SK-N-SH (cell line): ENCODE results near the gene MGLL. TPM values are rescaled to one million over a fixed set of nuclear protein-coding genes. Genes with fewer than 3 reads are reported as not detected.
A peak's percentile ranks its signal among the peaks of the same experiment; 100 is the strongest.

Experiments used
- CTCF ChIA-PET: fragments of 300-600, 350-600 bp; formaldehyde crosslinking; extraction: SDS; loops from one replicate; lab custom pipeline; 2021; lab: Yijun Ruan, JAX
- POLR2A ChIA-PET: fragments of 350-600 bp; sonication (Branson Sonifier 250); formaldehyde crosslinking; extraction: SDS; loops from one replicate; lab custom pipeline; 2020; ENCODE audit warnings: antibody characterized with exemption, inconsistent platforms; lab: Yijun Ruan, JAX
- DNase-seq: peaks from one replicate; pipeline ENCODE4 v3.0.0; 2012
- H2AFZ ChIP-seq: fragments of 200-600 bp; sonication (generic); 2 replicates; pipeline ENCODE4 v1.8.1; 2016; ENCODE audit warnings: antibody characterized with exemption, mild to moderate bottlenecking, low read depth
- H3F3A ChIP-seq: fragments of 200-600 bp; sonication (generic); replicated peaks from 2 replicates; pipeline ENCODE3; 2016; ENCODE audit warnings: antibody characterized with exemption, mild to moderate bottlenecking; ENCODE audit not compliant: insufficient read depth
- H3K27ac ChIP-seq, 2 experiments: fragments of 200-500 bp in 1 of 2; fragments of 200-600 bp in 1 of 2; sonication (Bioruptor generic) in 1 of 2; sonication (generic), shearing (Covaris generic) in 1 of 2; 2 replicates each; pipeline versions ENCODE4 v1.5.1 to v1.6.1; 2014 to 2016; ENCODE audit warnings: low read depth in 2 of 2, inconsistent platforms in 1 of 2, low read length in 1 of 2, mild to moderate bottlenecking in 1 of 2, mixed read lengths in 1 of 2
- H3K27me3 ChIP-seq: fragments of 200-600 bp; sonication (generic), shearing (Covaris generic); 2 replicates; pipeline ENCODE4 v1.6.1; 2016; ENCODE audit warnings: mixed run types; ENCODE audit not compliant: insufficient read depth
- H3K36me3 ChIP-seq, 2 experiments: fragments of 200-500 bp in 1 of 2; fragments of 200-600 bp in 1 of 2; sonication (Bioruptor generic) in 1 of 2; sonication (generic) in 1 of 2; replicated peaks in 1 of 2; 2 replicates each; pipeline versions ENCODE3 to v1.5.1; 2014 to 2016; ENCODE audit warnings: low read length in 1 of 2, mild to moderate bottlenecking in 1 of 2; ENCODE audit not compliant: insufficient read depth in 2 of 2, control insufficient read depth in 1 of 2
- H3K4me1 ChIP-seq, 2 experiments: fragments of 200-500 bp in 1 of 2; fragments of 200-600 bp in 1 of 2; sonication (Bioruptor generic) in 1 of 2; sonication (generic), shearing (Covaris generic) in 1 of 2; 2 replicates each; pipeline versions ENCODE4 v1.5.1 to v1.6.1; 2014 to 2016; ENCODE audit warnings: low read depth in 1 of 2, low read length in 1 of 2, mixed run types in 1 of 2; ENCODE audit not compliant: insufficient read depth in 2 of 2, control insufficient read depth in 1 of 2
- H3K4me2 ChIP-seq: fragments of 200-600 bp; sonication (generic), shearing (Covaris generic); 2 replicates; pipeline ENCODE4 v1.6.1; 2017; ENCODE audit warnings: mixed run types
- H3K4me3 ChIP-seq, 2 experiments: fragments of 200-500 bp in 1 of 2; fragments of 200-600 bp in 1 of 2; sonication (Bioruptor generic) in 1 of 2; sonication (generic), shearing (Covaris generic) in 1 of 2; 2 replicates each; pipeline versions ENCODE4 v1.5.1 to v1.8.1; 2014 to 2016; ENCODE audit warnings: low read depth in 2 of 2, inconsistent platforms in 1 of 2, low read length in 1 of 2, mild to moderate bottlenecking in 1 of 2, mixed read lengths in 1 of 2, moderate library complexity in 1 of 2
- H3K79me2 ChIP-seq: fragments of 200-600 bp; sonication (generic); 2 replicates; pipeline ENCODE4 v1.8.1; 2017; ENCODE audit warnings: mild to moderate bottlenecking; ENCODE audit not compliant: insufficient read depth
- H3K9ac ChIP-seq: fragments of 200-600 bp; sonication (generic); 2 replicates; pipeline ENCODE4 v1.6.1; 2017; ENCODE audit warnings: mixed run types
- H3K9me2 ChIP-seq: fragments of 200-600 bp; sonication (generic); 2 replicates; pipeline ENCODE4 v1.6.1; 2017; ENCODE audit warnings: mixed run types
- H3K9me3 ChIP-seq: fragments of 200-600 bp; sonication (generic); 2 replicates; pipeline ENCODE4 v1.6.1; 2017; ENCODE audit warnings: mixed run types, mild to moderate bottlenecking, moderate library complexity
- H4K20me1 ChIP-seq: fragments of 200-600 bp; sonication (generic); 2 replicates; pipeline ENCODE4 v1.6.1; 2017; ENCODE audit warnings: mild to moderate bottlenecking, mixed run types; ENCODE audit not compliant: insufficient read depth
- CHD2 ChIP-seq: fragments of 150-350 bp; IDR thresholded peaks from 2 replicates; pipeline ENCODE4 v1.6.1; 2018; ENCODE audit warnings: low read length; ENCODE audit not compliant: partially characterized antibody
- FOSL2 ChIP-seq: IDR thresholded peaks from 2 replicates; pipeline ENCODE4 v1.4.0; 2012; ENCODE audit warnings: low read depth, mild to moderate bottlenecking, moderate library complexity, borderline replicate concordance
- FOXJ3 ChIP-seq: sonication (generic); formaldehyde crosslinking; IDR thresholded peaks from 2 replicates; pipeline ENCODE4 v1.5.1; 2020; ENCODE audit warnings: mild to moderate bottlenecking, missing genetic modification reagents
- GATA2 ChIP-seq: sonication (generic); formaldehyde crosslinking; IDR thresholded peaks from 2 replicates; pipeline ENCODE4 v1.5.0; 2020; ENCODE audit warnings: mild to moderate bottlenecking, missing genetic modification reagents
- JUND ChIP-seq: IDR thresholded peaks from 2 replicates; pipeline ENCODE4 v1.4.0; 2012
- MEF2A ChIP-seq: IDR thresholded peaks from 2 replicates; pipeline ENCODE4 v1.4.0; 2012; ENCODE audit warnings: low read depth, borderline replicate concordance
- MXI1 ChIP-seq: IDR thresholded peaks from 2 replicates; pipeline ENCODE4 v1.6.1; 2012; ENCODE audit warnings: mild to moderate bottlenecking, low read depth, low read length, improper control_type of control experiment
- RAD21 ChIP-seq: IDR thresholded peaks from 2 replicates; pipeline ENCODE4 v1.6.1; 2012; ENCODE audit warnings: mild to moderate bottlenecking, low read length
- RCOR1 ChIP-seq: fragments of 150-350 bp; IDR thresholded peaks from 2 replicates; pipeline ENCODE4 v1.6.1; 2017; ENCODE audit warnings: antibody characterized with exemption, low read length
- REST ChIP-seq: IDR thresholded peaks from 2 replicates; pipeline ENCODE4 v1.6.1; 2012; ENCODE audit warnings: mild to moderate bottlenecking, low read depth, low read length, moderate library complexity
- RFX5 ChIP-seq: IDR thresholded peaks from 2 replicates; pipeline ENCODE4 v1.6.1; 2012; ENCODE audit warnings: mild to moderate bottlenecking, improper control_type of control experiment, low read length
- SIN3A ChIP-seq: IDR thresholded peaks from 2 replicates; pipeline ENCODE4 v1.6.1; 2012; ENCODE audit warnings: low read depth, mild to moderate bottlenecking, low read length, moderate library complexity, borderline replicate concordance
- TCF12 ChIP-seq: IDR thresholded peaks from 2 replicates; pipeline ENCODE4 v1.4.0; 2012
- TEAD4 ChIP-seq: IDR thresholded peaks from 2 replicates; pipeline ENCODE4 v1.4.0; 2012; ENCODE audit warnings: mild to moderate bottlenecking, borderline replicate concordance; ENCODE audit not compliant: insufficient read depth
- USF1 ChIP-seq: IDR thresholded peaks from 2 replicates; pipeline ENCODE4 v1.4.0; 2012; ENCODE audit warnings: low read depth, borderline replicate concordance
- WGBS: methylation state at CpG from one replicate; pipeline ENCODE4 v1.1.6; 2017; ENCODE audit warnings: low lambda C conversion rate; 5-methylcytosine and 5-hydroxymethylcytosine counted together
- polyA plus RNA-seq, 3 experiments: library from polyadenylated mRNA; depleted of rRNA; stranded (reverse); fragments of >200 nt; gene quantifications; 2 replicates each; pipeline ENCODE4 v1.2.3, GENCODE V29; 2012
- TF ChIP-seq, protein P1 (sequence below): fragments of 150-350 bp; IDR thresholded peaks from 2 replicates; pipeline ENCODE4 v1.6.1; 2016; ENCODE audit warnings: mild to moderate bottlenecking, low read depth, low read length
- TF ChIP-seq, protein P2 (sequence below): IDR thresholded peaks from 2 replicates; pipeline ENCODE4; 2012
- TF ChIP-seq, protein P3 (sequence below): IDR thresholded peaks from 2 replicates; pipeline ENCODE4 v1.4.0; 2012; ENCODE audit warnings: low read depth
- TF ChIP-seq, protein P4 (sequence below): fragments of 150-350 bp; IDR thresholded peaks from 2 replicates; pipeline ENCODE4 v1.6.1; 2017; ENCODE audit warnings: antibody characterized with exemption, low read length, low read depth, borderline replicate concordance

The MGLL gene
- polyA plus RNA-seq, 1 of the 3 experiments (the other 2 are of a cell fraction) = 2.2 TPM

GRCh38 chr3:127647166-127647844 is 175.0 kb downstream of the MGLL start:
- Histone ChIP-seq H3K27ac (peak overlapping the region in 1 of 2 experiments; percentile 48; a peak in 2 of 4 replicates), H3K9ac (no peak overlapping the region), H3K27me3 (no peaks in the 10 kb centered on the region), H3K36me3 (no peaks in the 10 kb centered on the region), H2AFZ (no peak overlapping the region), H3F3A (no peaks in the 10 kb centered on the region), H4K20me1 (no peaks in the 10 kb centered on the region), H3K79me2 (no peaks in the 10 kb centered on the region), H3K9me3 (no peaks in the 10 kb centered on the region), H3K4me2 (no peak overlapping the region), H3K4me1 (peaks cover 0 to 25% of the 10 kb centered on the region in 2 experiments; a peak in 2 of 4 replicates), H3K9me2 (no peaks in the 10 kb centered on the region), H3K4me3 (no peak overlapping the region)
- 58% methylated on average over 4 of the region's 13 CpGs for WGBS
- ChIA-PET POLR2A (interaction anchor here (0.6 kb wide), 1 partner anchor 11 kb away, joined by 3 read pairs; no protein-coding TSS in a partner anchor), CTCF (interaction anchor here (0.9 to 2.4 kb wide), 10 partner anchors 11 to 323 kb away, joined by 3 to 14 read pairs (median 4); no protein-coding TSS in a partner anchor)
- TF ChIP-seq MXI1 (no peak), RCOR1 (no peak), USF1 (no peak), JUND (no peak), GATA2 (CRISPR knock-in tag) (no peak), REST (no peak), TEAD4 (no peak), FOSL2 (no peak), RAD21 (no peak), TCF12 (no peak), SIN3A (no peak), FOXJ3 (no peak), CHD2 (no peak), MEF2A (no peak), RFX5 (no peak)
- TF ChIP-seq, protein P1, sequence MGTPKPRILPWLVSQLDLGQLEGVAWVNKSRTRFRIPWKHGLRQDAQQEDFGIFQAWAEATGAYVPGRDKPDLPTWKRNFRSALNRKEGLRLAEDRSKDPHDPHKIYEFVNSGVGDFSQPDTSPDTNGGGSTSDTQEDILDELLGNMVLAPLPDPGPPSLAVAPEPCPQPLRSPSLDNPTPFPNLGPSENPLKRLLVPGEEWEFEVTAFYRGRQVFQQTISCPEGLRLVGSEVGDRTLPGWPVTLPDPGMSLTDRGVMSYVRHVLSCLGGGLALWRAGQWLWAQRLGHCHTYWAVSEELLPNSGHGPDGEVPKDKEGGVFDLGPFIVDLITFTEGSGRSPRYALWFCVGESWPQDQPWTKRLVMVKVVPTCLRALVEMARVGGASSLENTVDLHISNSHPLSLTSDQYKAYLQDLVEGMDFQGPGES = no peak
- TF ChIP-seq, protein P2, sequence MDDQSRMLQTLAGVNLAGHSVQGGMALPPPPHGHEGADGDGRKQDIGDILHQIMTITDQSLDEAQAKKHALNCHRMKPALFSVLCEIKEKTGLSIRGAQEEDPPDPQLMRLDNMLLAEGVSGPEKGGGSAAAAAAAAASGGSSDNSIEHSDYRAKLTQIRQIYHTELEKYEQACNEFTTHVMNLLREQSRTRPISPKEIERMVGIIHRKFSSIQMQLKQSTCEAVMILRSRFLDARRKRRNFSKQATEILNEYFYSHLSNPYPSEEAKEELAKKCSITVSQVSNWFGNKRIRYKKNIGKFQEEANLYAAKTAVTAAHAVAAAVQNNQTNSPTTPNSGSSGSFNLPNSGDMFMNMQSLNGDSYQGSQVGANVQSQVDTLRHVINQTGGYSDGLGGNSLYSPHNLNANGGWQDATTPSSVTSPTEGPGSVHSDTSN = no peak
- TF ChIP-seq, protein P3, sequence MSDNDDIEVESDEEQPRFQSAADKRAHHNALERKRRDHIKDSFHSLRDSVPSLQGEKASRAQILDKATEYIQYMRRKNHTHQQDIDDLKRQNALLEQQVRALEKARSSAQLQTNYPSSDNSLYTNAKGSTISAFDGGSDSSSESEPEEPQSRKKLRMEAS = no peak
- TF ChIP-seq, protein P4, sequence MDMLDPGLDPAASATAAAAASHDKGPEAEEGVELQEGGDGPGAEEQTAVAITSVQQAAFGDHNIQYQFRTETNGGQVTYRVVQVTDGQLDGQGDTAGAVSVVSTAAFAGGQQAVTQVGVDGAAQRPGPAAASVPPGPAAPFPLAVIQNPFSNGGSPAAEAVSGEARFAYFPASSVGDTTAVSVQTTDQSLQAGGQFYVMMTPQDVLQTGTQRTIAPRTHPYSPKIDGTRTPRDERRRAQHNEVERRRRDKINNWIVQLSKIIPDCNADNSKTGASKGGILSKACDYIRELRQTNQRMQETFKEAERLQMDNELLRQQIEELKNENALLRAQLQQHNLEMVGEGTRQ = no peak
- DNase-seq = no peak
